Activated effector memory CD4-positive, alpha-beta T cell treated with anti-CD3 and anti-CD28 coated beads, Interleukin-2, amount 50 U/mL, for 16 hours (primary cell): ENCODE measurements around the gene ORM1.
A peak's percentile ranks its signal among the peaks of the same experiment; 100 is the strongest.

Experiments
- DNase-seq: peaks from one replicate; pipeline ENCODE4 v3.0.0-alpha.2; 2020

The ORM1 gene

GRCh38 chr9:114344692-114345091 lies 21.8 kb downstream of the ORM1 start:
- no peak for DNase-seq

GRCh38 chr9:114345493-114346065 lies 22.7 kb downstream of the ORM1 start:
- no peak for DNase-seq

GRCh38 chr9:114346146-114346545 lies 23.2 kb downstream of the ORM1 start:
- DNase-seq = no peak

GRCh38 chr9:114347675-114348074 lies 24.8 kb downstream of the ORM1 start:
- DNase-seq = no peak

GRCh38 chr9:114348261-114348905 lies 25.5 kb downstream of the ORM1 start:
- no peak for DNase-seq

GRCh38 chr9:114348906-114349482 lies 26.1 kb downstream of the ORM1 start:
- peak; percentile 92 for DNase-seq

- DNase-seq = no peak
Measured at GRCh38 chr9:114349713-114350480, 27.0 kb downstream of the ORM1 start.

- no peak for DNase-seq
Measured at GRCh38 chr9:114350636-114351401, 27.9 kb downstream of the ORM1 start.

- no peak for DNase-seq
Measured at GRCh38 chr9:114351932-114352331, 29.0 kb downstream of the ORM1 start.

GRCh38 chr9:114355821-114356220 lies 32.9 kb downstream of the ORM1 start:
- no peak for DNase-seq

- no peak for DNase-seq
Measured at GRCh38 chr9:114356792-114357191, 33.9 kb downstream of the ORM1 start.

- no peak for DNase-seq
Measured at GRCh38 chr9:114357360-114357759, 34.5 kb downstream of the ORM1 start.

- no peak for DNase-seq
Measured at GRCh38 chr9:114357911-114358328, 35.0 kb downstream of the ORM1 start.

GRCh38 chr9:114359801-114360200 lies 36.9 kb downstream of the ORM1 start:
- peak; percentile 53 for DNase-seq

- DNase-seq = peak; percentile 31
Measured at GRCh38 chr9:114361542-114361941, 38.6 kb downstream of the ORM1 start.

- DNase-seq = peak; percentile 59
Measured at GRCh38 chr9:114362394-114362793, 39.5 kb downstream of the ORM1 start.

GRCh38 chr9:114363424-114363823 lies 40.5 kb downstream of the ORM1 start:
- DNase-seq = peak; percentile 66

- peak; percentile 48 for DNase-seq
Measured at GRCh38 chr9:114364134-114365041, 41.5 kb downstream of the ORM1 start.

GRCh38 chr9:114365194-114365593 lies 42.3 kb downstream of the ORM1 start:
- no peak for DNase-seq

GRCh38 chr9:114366334-114367128 lies 43.6 kb downstream of the ORM1 start:
- DNase-seq = peak; percentile 65

- peak; percentile 61 for DNase-seq
Measured at GRCh38 chr9:114367366-114367765, 44.5 kb downstream of the ORM1 start.
